Uterus (tissue), 4 donors: Measurements from ENCODE around the gene NUMB. TPM values are rescaled to one million over a fixed set of nuclear protein-coding genes. Genes with fewer than 3 reads are reported as not detected.

Experiments used
- DNase-seq, 2 donors: peaks; one replicate each; pipeline ENCODE4 v3.0.0-alpha.2; 2019 to 2020
- H3K27ac ChIP-seq, 2 donors: fragments of 200-600 bp; sonication (generic); 1 replicate in 1 of 2; 2 replicates in 1 of 2; pipeline ENCODE4 v1.5.1; 2016 to 2018
- H3K27me3 ChIP-seq, 2 donors: fragments of 200-600 bp; sonication (generic); one replicate each; pipeline ENCODE4 v1.5.1; 2018 to 2019; ENCODE audit warnings: control low read depth in 1 of 2
- H3K36me3 ChIP-seq, 2 donors: fragments of 200-600 bp; sonication (generic); one replicate each; pipeline ENCODE4 v1.5.1; 2019; ENCODE audit warnings: control low read depth in 1 of 2
- H3K4me1 ChIP-seq, 2 donors: fragments of 200-600 bp; sonication (generic); one replicate each; pipeline ENCODE4 v1.5.1; 2018 to 2019; ENCODE audit warnings: control low read depth in 1 of 2
- H3K4me3 ChIP-seq, 2 donors: fragments of 200-600 bp; sonication (generic); 1 replicate in 1 of 2; 2 replicates in 1 of 2; pipeline ENCODE4 v1.5.1; 2018 to 2019; ENCODE audit warnings: mild to moderate bottlenecking in 1 of 2
- H3K9me3 ChIP-seq, 2 donors: fragments of 200-600 bp; sonication (generic); one replicate each; pipeline ENCODE4 v1.5.1; 2019; ENCODE audit warnings: control low read depth in 1 of 2
- CTCF ChIP-seq, 4 experiments: fragments of 200-600 bp in 2 of 4; fragments of 450-650 bp in 2 of 4; sonication (generic) in 2 of 4; IDR thresholded peaks; one replicate each; pipeline ENCODE4 v1.5.1; 2016 to 2019; ENCODE audit warnings: antibody characterized with exemption in 4 of 4, mild to moderate bottlenecking in 2 of 4, moderate library complexity in 1 of 4
- POLR2A ChIP-seq, 2 donors: fragments of 450-650 bp; IDR thresholded peaks; one replicate each; pipeline ENCODE4 v1.6.1; 2016; ENCODE audit warnings: antibody characterized with exemption in 2 of 2, mild to moderate bottlenecking in 1 of 2, moderate library complexity in 1 of 2
- intact Hi-C: fragments of 100-400 bp; cut with DNase I; formaldehyde crosslinking; loops from one replicate; pipeline ENCODE4 v1.15.1; 2023; ENCODE audit warnings: low total_unique reads
- total RNA-seq, 4 donors: library from RNA; depleted of rRNA in 3 of 4; stranded (reverse); fragments of >200 nt in 3 of 4; gene quantifications; one replicate each; pipeline versions ENCODE4 v1.1.0 to v1.2.4, GENCODE V29; 2014 to 2023
- donor health status: DM: yes; HTN: yes; CAD: no.

Gene NUMB
- total RNA-seq, 4 donors from 2014 or later, result 27.1 to 119 (median 40.8) TPM

GRCh38 chr14:73242357-73242901 is 215.9 kb downstream of the NUMB start:
- Histone ChIP-seq H3K27me3 (no peaks in the 10 kb centered on the region), H3K4me1 (peaks cover 0 to 13% of the 10 kb centered on the region in 2 donors), H3K36me3 (no peaks in the 10 kb centered on the region), H3K9me3 (no peaks in the 10 kb centered on the region), H3K27ac (peak overlapping the region; percentile 50 to 71), H3K4me3 (peak overlapping the region in 1 of 2 donors; percentile 20)
- TF ChIP-seq POLR2A (IDR thresholded peaks at IDR 0.05) (no peak), CTCF (IDR thresholded peaks at IDR 0.05) (no peak)
- peak in 1 of 2 donors; percentile 53 for DNase-seq
- intact Hi-C loops, result no loop called here

GRCh38 chr14:73241481-73242165 is 216.7 kb downstream of the NUMB start:
- TF ChIP-seq CTCF (IDR thresholded peaks at IDR 0.05), result no peak
- intact Hi-C loops, result no loop called here
- Histone ChIP-seq H3K4me3 (no peak overlapping the region), H3K36me3 (no peaks in the 10 kb centered on the region), H3K9me3 (no peaks in the 10 kb centered on the region), H3K27me3 (no peaks in the 10 kb centered on the region), H3K27ac (peak overlapping the region; percentile 50 to 71), H3K4me1 (peaks cover 0 to 15% of the 10 kb centered on the region in 2 donors)
- DNase-seq, result peak in 1 of 2 donors; percentile 16

GRCh38 chr14:73240816-73241480 is 217.4 kb downstream of the NUMB start:
- intact Hi-C loops, result no loop called here
- peak in 1 of 2 donors; percentile 18 for DNase-seq
- no peaks in the 10 kb centered on the region for H3K36me3 ChIP-seq
- TF ChIP-seq CTCF (IDR thresholded peaks at IDR 0.05), result no peak
- TF ChIP-seq POLR2A (IDR thresholded peaks at IDR 0.05), result no peak
- peak overlapping the region; percentile 50 to 71 for H3K27ac ChIP-seq
- H3K4me1 ChIP-seq, result peaks cover 0 to 15% of the 10 kb centered on the region in 2 donors
- no peaks in the 10 kb centered on the region for H3K27me3 ChIP-seq
- no peaks in the 10 kb centered on the region for H3K9me3 ChIP-seq
- no peak overlapping the region for H3K4me3 ChIP-seq

- intact Hi-C loops, result no loop called here
- H3K27ac ChIP-seq, result peak overlapping the region; percentile 65 to 71
- peak; percentile 61 to 70 for DNase-seq
Measured at GRCh38 chr14:73239393-73240241, 218.7 kb downstream of the NUMB start.

More at GRCh38 chr14:73239393-73240241, 218.7 kb downstream of the NUMB start:
- Histone ChIP-seq H3K27me3 (no peaks in the 10 kb centered on the region), H3K36me3 (no peaks in the 10 kb centered on the region), H3K4me3 (peak overlapping the region; percentile 36 to 50), H3K9me3 (no peaks in the 10 kb centered on the region), H3K4me1 (peaks cover 0 to 15% of the 10 kb centered on the region in 2 donors)
- TF ChIP-seq POLR2A (IDR thresholded peaks at IDR 0.05) (no peak), CTCF (IDR thresholded peaks at IDR 0.05) (no peak)
